Peyer's patch (tissue), 4 donors: Measurements from ENCODE around the gene PCNX2. TPM values are rescaled to one million over a fixed set of nuclear protein-coding genes. Genes with fewer than 3 reads are reported as not detected.

Experiments used
- DNase-seq, 3 donors: peaks; one replicate each; pipeline ENCODE4 v3.0.0-alpha.2; 2017 to 2019
- H3K27ac ChIP-seq, 4 donors: fragments of 200-600 bp; sonication (generic); one replicate each; pipeline ENCODE4 v1.5.1; 2016 to 2019
- H3K27me3 ChIP-seq, 2 donors: fragments of 200-600 bp; sonication (generic); one replicate each; pipeline ENCODE4 v1.5.1; 2019
- H3K36me3 ChIP-seq, 3 donors: fragments of 200-600 bp; sonication (generic); one replicate each; pipeline ENCODE4 v1.5.1; 2016 to 2019
- H3K4me1 ChIP-seq, 4 donors: fragments of 200-600 bp; sonication (generic); one replicate each; pipeline ENCODE4 v1.5.1; 2016 to 2019
- H3K4me3 ChIP-seq, 4 donors: fragments of 200-600 bp; sonication (generic); 1 replicate in 3 of 4; 2 replicates in 1 of 4; pipeline ENCODE4 v1.5.1; 2016 to 2019; ENCODE audit warnings: mild to moderate bottlenecking in 1 of 4
- H3K9me3 ChIP-seq, 4 donors: fragments of 200-600 bp; sonication (generic); one replicate each; pipeline ENCODE4 v1.5.1; 2016 to 2019; ENCODE audit warnings: mild to moderate bottlenecking in 1 of 4
- CTCF ChIP-seq, 6 experiments: fragments of 450-650 bp in 4 of 6; fragments of 200-600 bp in 2 of 6; sonication (generic) in 1 of 6; IDR thresholded peaks; one replicate each; pipeline ENCODE4 v1.5.1; 2017 to 2019; ENCODE audit warnings: antibody characterized with exemption in 6 of 6, mild to moderate bottlenecking in 3 of 6, moderate library complexity in 1 of 6
- POLR2A ChIP-seq, 2 donors: fragments of 450-650 bp; IDR thresholded peaks; one replicate each; pipeline ENCODE4 v1.5.1; 2017; ENCODE audit warnings: antibody characterized with exemption in 2 of 2, mild to moderate bottlenecking in 2 of 2, moderate library complexity in 2 of 2
- total RNA-seq, 4 donors: library from RNA; depleted of rRNA; stranded (reverse); fragments of >200 nt; gene quantifications; one replicate each; pipeline ENCODE4 v1.1.0, GENCODE V29; 2016

Gene PCNX2
- total RNA-seq, 4 donors from 2014 or later = 6.3 to 79.2 (median 18.9) TPM

- Histone ChIP-seq H3K4me1 (peaks cover 0 to 15% (median 5%) of the 10 kb centered on the region in 4 donors), H3K27me3 (no peaks in the 10 kb centered on the region), H3K27ac (no peak overlapping the region), H3K9me3 (no peaks in the 10 kb centered on the region), H3K4me3 (no peak overlapping the region), H3K36me3 (no peaks in the 10 kb centered on the region)
- TF ChIP-seq POLR2A (IDR thresholded peaks at IDR 0.05) = no peak
- TF ChIP-seq CTCF (IDR thresholded peaks at IDR 0.05) = no peak
- no peak for DNase-seq
These were observed 37.6 kb upstream of the PCNX2 start for GRCh38 chr1:233333086-233333485.

- no peaks in the 10 kb centered on the region for H3K36me3 ChIP-seq
- H3K4me3 ChIP-seq = no peak overlapping the region
- no peak overlapping the region for H3K27ac ChIP-seq
- no peaks in the 10 kb centered on the region for H3K27me3 ChIP-seq
- peaks cover 0 to 15% (median 6%) of the 10 kb centered on the region in 4 donors for H3K4me1 ChIP-seq
- DNase-seq = no peak
- H3K9me3 ChIP-seq = no peaks in the 10 kb centered on the region
- TF ChIP-seq POLR2A (IDR thresholded peaks at IDR 0.05) = no peak
- TF ChIP-seq CTCF (IDR thresholded peaks at IDR 0.05) = no peak
These were observed 36.4 kb upstream of the PCNX2 start for GRCh38 chr1:233331676-233332519.

- TF ChIP-seq CTCF (IDR thresholded peaks at IDR 0.05) = no peak
- no peak for TF ChIP-seq POLR2A (IDR thresholded peaks at IDR 0.05)
- Histone ChIP-seq H3K27ac (peak overlapping the region; percentile 59 to 94 (median 72)), H3K36me3 (no peaks in the 10 kb centered on the region), H3K9me3 (no peaks in the 10 kb centered on the region), H3K4me1 (peaks cover 0 to 12% (median 4%) of the 10 kb centered on the region in 4 donors), H3K4me3 (peak overlapping the region; percentile 70 to 92 (median 80)), H3K27me3 (no peaks in the 10 kb centered on the region)
- DNase-seq = peak; percentile 26 to 72 (median 55)
These were observed 32.8 kb upstream of the PCNX2 start for GRCh38 chr1:233328142-233328921.

- peaks cover 0 to 12% (median 4%) of the 10 kb centered on the region in 4 donors for H3K4me1 ChIP-seq
- no peaks in the 10 kb centered on the region for H3K27me3 ChIP-seq
These were observed 32.2 kb upstream of the PCNX2 start, which contains the start of gene MAP3K21 for GRCh38 chr1:233327651-233328141. Gene MAP3K21, plus strand, starts transcription at chr1:233327724. Its CDS starts 305 bp downstream, at chr1:233328029.

More at GRCh38 chr1:233327651-233328141, 32.2 kb upstream of the PCNX2 start, which contains the start of gene MAP3K21:
- Histone ChIP-seq H3K9me3 (no peaks in the 10 kb centered on the region), H3K4me3 (peak within 1 kb of the TSS; percentile 70 to 92 (median 80)), H3K27ac (peak within 1 kb of the TSS; percentile 59 to 94 (median 72)), H3K36me3 (no peaks in the 10 kb centered on the region)
- TF ChIP-seq CTCF (IDR thresholded peaks at IDR 0.05) (peak in 1 of 6 experiments; percentile 14), POLR2A (IDR thresholded peaks at IDR 0.05) (peak; percentile 80 to 82)
- DNase-seq = no peak
